GM20000 (cell line): Measurements from ENCODE around the gene IL6R.

Source experiments
- DNase-seq: peaks from one replicate; pipeline ENCODE4 v3.0.0; 2012; ENCODE audit warnings: low spot score
- CTCF ChIP-seq: IDR thresholded peaks from 2 replicates; pipeline ENCODE4 v1.5.1; 2012; ENCODE audit warnings: mild to moderate bottlenecking, control low read depth; ENCODE audit errors: extremely low read depth, missing control alignments

IL6R gene

GRCh38 chr1:154488922-154489321, 83.8 kb downstream of the IL6R start:
- TF ChIP-seq CTCF = no peak
- DNase-seq = no peak

- no peak for TF ChIP-seq CTCF
- DNase-seq = no peak
Observed at GRCh38 chr1:154489695-154490274, 84.6 kb downstream of the IL6R start.

GRCh38 chr1:154490317-154490716, 85.2 kb downstream of the IL6R start:
- no peak for TF ChIP-seq CTCF
- no peak for DNase-seq

GRCh38 chr1:154492115-154492514, 87.0 kb downstream of the IL6R start:
- DNase-seq = peak; percentile 50
- no peak for TF ChIP-seq CTCF

- DNase-seq = peak; percentile 56
- TF ChIP-seq CTCF = no peak
Observed at GRCh38 chr1:154493276-154493675, 88.1 kb downstream of the IL6R start.

GRCh38 chr1:154495496-154496273, 90.5 kb downstream of the IL6R start:
- DNase-seq = no peak
- TF ChIP-seq CTCF = no peak

- no peak for DNase-seq
- TF ChIP-seq CTCF = no peak
Observed at GRCh38 chr1:154496383-154496782, 91.2 kb downstream of the IL6R start.
